Parathyroid adenoma (tissue), 2 donors: ENCODE data around the gene YJU2.
"Not testable (repeated sequence)": the region's sequence is repeated elsewhere in the genome, so short reads cannot be mapped to it uniquely, and the experiment has no call there.

Source experiments
- H2AFZ ChIP-seq: fragments of 300-600 bp; sonication (generic); one replicate; pipeline ENCODE4 v1.7.0; 2017; ENCODE audit warnings: antibody characterized with exemption, mild to moderate bottlenecking
- H3K27ac ChIP-seq: fragments of 300-600 bp; sonication (generic); one replicate; pipeline ENCODE4 v1.7.0; 2017
- H3K27me3 ChIP-seq: fragments of 300-600 bp; sonication (generic); one replicate; pipeline ENCODE4 v1.7.0; 2017; ENCODE audit warnings: low read length; ENCODE audit not compliant: control insufficient read depth, insufficient read depth
- H3K36me3 ChIP-seq: fragments of 300-600 bp; sonication (generic); one replicate; pipeline ENCODE4 v1.7.0; 2017; ENCODE audit warnings: low read length; ENCODE audit not compliant: control insufficient read depth, insufficient read depth
- H3K4me1 ChIP-seq: fragments of 300-600 bp; sonication (generic); one replicate; pipeline ENCODE4 v1.7.0; 2017; ENCODE audit warnings: control low read depth
- H3K4me2 ChIP-seq: fragments of 300-600 bp; sonication (generic); one replicate; pipeline ENCODE4 v1.7.0; 2017; ENCODE audit warnings: low read length
- H3K4me3 ChIP-seq: fragments of 300-600 bp; sonication (generic); one replicate; pipeline ENCODE4 v1.7.0; 2017; ENCODE audit warnings: low read depth, low read length
- H3K79me2 ChIP-seq: fragments of 300-600 bp; sonication (generic); one replicate; pipeline ENCODE4 v1.7.0; 2017; ENCODE audit warnings: control low read depth
- H3K9ac ChIP-seq: fragments of 300-600 bp; sonication (generic); one replicate; pipeline ENCODE4 v1.7.0; 2017; ENCODE audit warnings: mild to moderate bottlenecking
- H3K9me3 ChIP-seq: fragments of 300-600 bp; sonication (generic); one replicate; pipeline ENCODE4 v1.7.0; 2017; ENCODE audit warnings: low read length; ENCODE audit not compliant: control insufficient read depth
- TF ChIP-seq, protein P1 (sequence below): fragments of 300-600 bp; sonication (generic); IDR thresholded peaks from one replicate; pipeline ENCODE4 v1.7.0; 2017; ENCODE audit warnings: antibody characterized with exemption, mild to moderate bottlenecking
- donor health status: primary hyperparathyroidism.

Gene YJU2

DNA sequence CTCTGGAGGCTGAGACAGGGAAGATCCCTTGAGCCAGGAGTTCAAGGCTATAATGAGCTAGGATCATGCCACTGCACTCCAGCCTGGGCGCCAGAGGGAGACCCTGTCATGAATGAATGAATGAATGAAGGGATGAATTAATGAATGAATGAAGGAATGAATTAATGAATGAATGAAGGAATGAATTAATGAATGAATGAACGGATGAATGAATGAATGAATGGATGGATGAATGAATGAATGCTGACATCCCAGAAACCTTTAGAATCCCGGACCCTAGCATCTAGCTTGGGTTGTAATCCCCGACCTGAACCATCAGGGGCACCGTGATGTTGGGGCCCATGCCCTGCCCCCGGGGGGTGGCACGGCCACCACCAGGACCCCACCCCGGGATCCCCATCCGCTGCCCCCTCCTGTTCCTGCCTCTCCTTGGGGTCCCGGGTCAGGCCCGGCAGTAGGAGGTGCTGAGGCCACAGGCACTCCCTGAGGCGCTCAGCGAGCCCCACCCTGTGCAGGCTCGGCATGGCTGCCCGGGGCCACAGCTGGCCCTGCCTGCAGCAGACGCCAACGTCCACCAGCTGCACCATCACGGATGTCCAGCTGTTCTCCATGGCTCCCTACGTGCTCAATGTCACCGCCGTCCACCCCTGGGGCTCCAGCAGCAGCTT is 14.1 kb upstream of the YJU2 start:
- Histone ChIP-seq H3K4me3 (no peak overlapping the region), H3K9ac (no peak overlapping the region), H3K4me1 (no peaks in the 10 kb centered on the region), H3K4me2 (no peak overlapping the region), H3K9me3 (no peaks in the 10 kb centered on the region), H3K79me2 (no peaks in the 10 kb centered on the region), H3K27ac (no peak overlapping the region), H2AFZ (no peak overlapping the region), H3K36me3 (no peaks in the 10 kb centered on the region), H3K27me3 (no peaks in the 10 kb centered on the region)
- TF ChIP-seq, protein P1, sequence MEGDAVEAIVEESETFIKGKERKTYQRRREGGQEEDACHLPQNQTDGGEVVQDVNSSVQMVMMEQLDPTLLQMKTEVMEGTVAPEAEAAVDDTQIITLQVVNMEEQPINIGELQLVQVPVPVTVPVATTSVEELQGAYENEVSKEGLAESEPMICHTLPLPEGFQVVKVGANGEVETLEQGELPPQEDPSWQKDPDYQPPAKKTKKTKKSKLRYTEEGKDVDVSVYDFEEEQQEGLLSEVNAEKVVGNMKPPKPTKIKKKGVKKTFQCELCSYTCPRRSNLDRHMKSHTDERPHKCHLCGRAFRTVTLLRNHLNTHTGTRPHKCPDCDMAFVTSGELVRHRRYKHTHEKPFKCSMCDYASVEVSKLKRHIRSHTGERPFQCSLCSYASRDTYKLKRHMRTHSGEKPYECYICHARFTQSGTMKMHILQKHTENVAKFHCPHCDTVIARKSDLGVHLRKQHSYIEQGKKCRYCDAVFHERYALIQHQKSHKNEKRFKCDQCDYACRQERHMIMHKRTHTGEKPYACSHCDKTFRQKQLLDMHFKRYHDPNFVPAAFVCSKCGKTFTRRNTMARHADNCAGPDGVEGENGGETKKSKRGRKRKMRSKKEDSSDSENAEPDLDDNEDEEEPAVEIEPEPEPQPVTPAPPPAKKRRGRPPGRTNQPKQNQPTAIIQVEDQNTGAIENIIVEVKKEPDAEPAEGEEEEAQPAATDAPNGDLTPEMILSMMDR, result no peak

GRCh38 chr19:4233282-4233853 is 13.5 kb upstream of the YJU2 start:
- Histone ChIP-seq H3K27ac (no peak overlapping the region), H3K27me3 (no peaks in the 10 kb centered on the region), H3K4me2 (no peak overlapping the region), H3K4me1 (no peaks in the 10 kb centered on the region), H3K4me3 (no peak overlapping the region), H3K9me3 (no peaks in the 10 kb centered on the region), H3K9ac (no peak overlapping the region), H2AFZ (no peak overlapping the region), H3K79me2 (no peaks in the 10 kb centered on the region), H3K36me3 (no peaks in the 10 kb centered on the region)
- TF ChIP-seq, protein P1, result peak; percentile 30

- H3K4me2 ChIP-seq, result no peak overlapping the region
- no peaks in the 10 kb centered on the region for H3K9me3 ChIP-seq
- H3K4me3 ChIP-seq, result no peak overlapping the region
- no peak overlapping the region for H3K27ac ChIP-seq
- no peaks in the 10 kb centered on the region for H3K36me3 ChIP-seq
- H2AFZ ChIP-seq, result no peak overlapping the region
- no peaks in the 10 kb centered on the region for H3K4me1 ChIP-seq
- no peak overlapping the region for H3K9ac ChIP-seq
- no peaks in the 10 kb centered on the region for H3K27me3 ChIP-seq
- TF ChIP-seq, protein P1, result no peak
- H3K79me2 ChIP-seq, result no peaks in the 10 kb centered on the region
Observed at GRCh38 chr19:4234142-4234861, 12.6 kb upstream of the YJU2 start.

GRCh38 chr19:4234862-4235201 is 12.0 kb upstream of the YJU2 start:
- H3K4me3 ChIP-seq, result no peak overlapping the region
- no peak overlapping the region for H3K9ac ChIP-seq
- H3K27me3 ChIP-seq, result no peaks in the 10 kb centered on the region
- TF ChIP-seq, protein P1, result no peak
- no peak overlapping the region for H2AFZ ChIP-seq
- H3K36me3 ChIP-seq, result no peaks in the 10 kb centered on the region
- no peaks in the 10 kb centered on the region for H3K9me3 ChIP-seq
- H3K27ac ChIP-seq, result no peak overlapping the region
- H3K79me2 ChIP-seq, result no peaks in the 10 kb centered on the region
- no peak overlapping the region for H3K4me2 ChIP-seq
- H3K4me1 ChIP-seq, result no peaks in the 10 kb centered on the region

DNA sequence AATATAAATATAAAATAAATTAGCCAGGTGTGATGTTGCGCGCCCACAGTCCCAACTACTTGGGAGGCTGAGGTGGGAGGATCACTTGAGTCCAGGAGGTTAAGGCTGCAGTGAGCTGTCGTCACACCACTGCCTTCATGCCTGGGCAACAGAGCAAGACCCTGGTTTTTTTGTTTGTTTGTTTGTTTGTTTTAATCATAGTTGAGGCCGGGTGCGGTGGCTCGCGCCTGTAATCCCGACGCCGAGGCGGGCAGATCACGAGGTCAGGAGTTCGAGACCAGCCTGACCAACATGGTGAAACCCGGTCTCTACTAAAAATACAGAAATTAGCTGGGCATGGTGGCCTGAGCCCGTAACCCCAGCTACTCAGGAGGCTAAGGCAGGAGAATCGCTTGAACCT is 9.4 kb upstream of the YJU2 start:
- not testable (repeated sequence) for H3K27me3 ChIP-seq, H2AFZ ChIP-seq, H3K36me3 ChIP-seq, H3K4me1 ChIP-seq, H3K9me3 ChIP-seq, H3K4me2 ChIP-seq, H3K4me3 ChIP-seq, H3K9ac ChIP-seq, H3K27ac ChIP-seq, H3K79me2 ChIP-seq
